CD4-positive, alpha-beta T cell treated with Interferon alpha-2 for 1 hour (primary cell): Measurements from ENCODE around the gene DBH.

Experiments used
- DNase-seq, 2 donors: peaks; one replicate each; pipeline ENCODE4 v3.0.0-alpha.2; 2020 to 2022

DBH gene

DNA sequence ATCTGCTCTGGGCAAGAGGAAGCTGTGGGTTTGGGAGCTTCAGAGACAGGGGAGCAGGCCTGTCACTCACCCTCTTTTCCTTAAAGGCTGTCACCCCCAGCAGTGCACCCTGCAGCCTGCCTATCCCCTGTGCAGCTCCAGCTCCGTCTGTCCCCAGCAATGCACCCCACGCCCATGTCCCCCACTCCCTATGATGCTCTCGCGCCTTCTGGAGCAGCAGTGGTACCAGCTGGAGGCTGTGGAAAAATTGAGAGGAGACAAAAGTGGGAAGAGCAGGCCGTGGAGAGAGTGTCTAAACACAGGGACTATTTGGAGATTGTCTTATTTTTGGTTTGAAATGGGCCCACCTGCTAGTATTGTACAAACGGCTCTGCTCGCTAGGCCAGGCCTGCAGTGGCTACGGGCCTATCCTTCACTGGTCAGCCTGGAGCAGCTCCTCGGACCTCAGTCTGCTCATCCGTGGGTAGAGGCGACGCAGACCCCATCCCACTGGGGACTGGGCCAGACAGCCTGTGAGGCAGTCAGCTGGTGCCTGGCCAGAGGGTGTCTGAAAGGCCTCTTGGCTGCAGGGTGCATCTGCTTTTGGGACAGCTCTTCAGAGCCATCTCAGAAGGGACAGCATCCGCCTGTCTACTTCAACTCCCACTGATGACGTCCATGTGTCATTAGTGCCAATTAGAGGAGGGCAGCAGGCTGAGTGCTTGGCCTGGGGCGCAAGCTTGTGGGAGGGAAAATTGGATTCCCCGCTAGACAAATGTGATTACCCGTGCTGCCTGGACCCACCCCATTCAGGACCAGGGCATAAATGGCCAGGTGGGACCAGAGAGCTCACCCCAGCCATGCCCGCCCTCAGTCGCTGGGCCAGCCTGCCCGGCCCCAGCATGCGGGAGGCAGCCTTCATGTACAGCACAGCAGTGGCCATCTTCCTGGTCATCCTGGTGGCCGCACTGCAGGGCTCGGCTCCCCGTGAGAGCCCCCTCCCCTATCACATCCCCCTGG, at the start of gene DBH:
TSS of gene DBH (plus strand) at position 831 of the 999 bp plus-strand sequence. CDS start at position 840, 9 bp downstream.
- DNase-seq: no peak

DNA sequence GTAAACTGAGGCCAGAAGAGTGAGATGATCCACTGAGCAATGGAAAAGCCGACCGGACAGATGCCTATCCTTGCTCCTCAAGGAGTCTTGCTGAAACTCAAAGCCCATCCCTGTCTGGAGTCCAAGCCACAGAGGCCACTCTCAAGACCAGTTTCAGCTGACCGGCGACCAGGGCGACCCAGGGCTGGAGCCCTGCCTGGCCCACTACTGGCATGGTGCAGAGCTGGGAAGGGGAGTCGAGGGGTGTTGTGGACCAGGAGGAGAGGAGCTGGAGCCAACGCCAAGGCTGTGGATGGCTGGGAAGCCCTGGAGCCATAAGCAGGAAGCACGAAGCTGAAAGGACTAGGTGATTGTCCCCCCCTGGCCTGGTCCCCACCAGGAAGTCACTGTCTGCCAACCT, 49.1 kb upstream of the DBH start:
- DNase-seq: no peak

- no peak for DNase-seq
Measured at GRCh38 chr9:133587466-133587865, 48.7 kb upstream of the DBH start.

- peak in 1 of 2 donors; percentile 44 for DNase-seq
Measured at GRCh38 chr9:133589454-133590227, 46.5 kb upstream of the DBH start.

GRCh38 chr9:133590231-133590855, 45.8 kb upstream of the DBH start:
- no peak for DNase-seq

DNA sequence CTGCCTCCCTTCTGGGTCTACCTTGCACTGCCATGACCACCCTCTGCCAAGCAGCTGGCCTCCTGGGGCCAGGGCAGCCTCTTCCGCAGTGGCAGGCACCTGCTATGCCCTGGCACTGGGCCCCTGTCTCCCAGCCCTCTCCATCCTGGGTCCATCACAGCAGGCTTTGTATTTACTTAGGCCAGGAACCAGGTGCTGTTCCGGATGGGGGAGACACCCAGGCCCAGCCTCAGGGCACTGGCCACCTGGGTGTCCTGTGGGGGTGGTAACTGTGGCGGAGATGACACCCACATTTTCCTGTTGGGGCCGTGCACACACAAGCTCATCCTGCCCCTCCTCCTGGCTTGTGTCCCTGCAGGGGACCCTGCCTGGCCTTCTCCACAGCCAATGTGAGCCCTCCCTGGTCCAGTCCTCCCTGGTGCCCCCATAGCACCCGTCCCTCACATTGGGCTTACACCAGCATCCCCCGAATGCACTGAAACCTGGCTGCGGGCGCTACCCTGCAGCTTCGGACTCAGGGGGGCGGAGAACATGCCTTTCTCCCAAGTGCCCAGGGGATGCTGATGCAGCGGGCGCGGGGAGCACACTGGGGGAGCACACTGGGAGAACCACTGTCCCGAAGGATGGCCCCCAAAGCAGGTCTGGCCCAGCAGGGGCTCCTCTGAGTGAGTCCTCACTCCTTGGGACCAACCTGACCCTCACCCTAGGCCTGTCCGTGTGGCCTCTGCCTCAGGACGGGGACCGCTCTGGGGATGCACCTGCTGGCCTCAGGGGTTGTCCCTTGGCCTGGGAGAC, 44.9 kb upstream of the DBH start:
- DNase-seq: no peak

GRCh38 chr9:133591985-133592384, 44.2 kb upstream of the DBH start:
- DNase-seq: no peak

GRCh38 chr9:133592731-133593409, 43.3 kb upstream of the DBH start:
- DNase-seq: peak in 1 of 2 donors; percentile 8

DNA sequence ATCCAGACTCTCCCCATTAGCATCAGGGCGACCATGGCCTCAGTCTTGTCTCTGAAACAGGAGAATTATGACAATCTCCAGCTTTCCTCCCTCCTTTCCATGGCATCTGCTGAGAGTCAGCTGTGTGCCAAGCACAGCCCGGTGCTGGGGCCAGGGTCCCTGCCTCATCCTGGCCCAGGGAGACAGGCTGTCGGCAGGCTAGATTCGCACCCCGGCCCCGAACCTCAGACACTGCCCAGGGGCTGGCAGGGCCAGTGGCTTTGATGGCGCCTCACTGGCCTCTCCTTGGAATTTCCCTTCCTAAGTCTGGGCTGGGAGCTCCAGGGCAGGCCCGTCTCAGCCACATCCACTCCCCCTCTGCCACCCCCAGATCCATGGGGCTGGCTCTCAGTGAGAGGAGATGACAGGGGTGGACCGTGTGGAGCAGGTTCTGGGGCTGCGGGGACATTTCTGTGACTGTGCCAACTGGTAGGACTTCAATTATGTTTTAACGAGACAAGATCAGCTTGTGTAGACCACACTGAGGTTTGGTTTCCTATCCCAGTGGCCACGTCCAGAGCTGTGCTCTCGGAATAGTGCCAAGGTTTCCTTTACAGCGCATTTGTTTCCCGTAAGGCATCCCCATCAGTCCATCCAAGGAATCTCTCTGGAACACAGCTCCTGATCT, 42.4 kb upstream of the DBH start:
- DNase-seq: no peak

DNA sequence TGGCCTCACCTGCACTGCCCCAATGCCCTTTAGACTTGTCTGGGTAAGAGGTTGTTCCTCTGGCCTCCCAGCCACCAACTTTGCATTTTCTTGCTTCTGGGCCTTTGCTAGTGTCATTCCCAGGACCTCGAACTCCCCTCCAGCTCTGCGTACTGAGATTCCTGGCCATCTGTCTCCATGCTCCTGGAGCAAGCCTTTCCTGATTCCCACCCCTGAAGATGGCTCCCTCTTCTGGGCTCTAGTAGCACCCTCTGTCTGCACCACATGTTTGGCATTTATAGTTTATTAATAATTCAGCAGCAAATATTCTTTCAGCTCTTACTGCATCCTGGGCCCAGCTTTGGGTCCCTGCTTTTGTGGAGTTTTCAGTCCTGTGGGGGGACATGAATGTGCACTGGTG, 41.9 kb upstream of the DBH start:
- no peak for DNase-seq

DNA sequence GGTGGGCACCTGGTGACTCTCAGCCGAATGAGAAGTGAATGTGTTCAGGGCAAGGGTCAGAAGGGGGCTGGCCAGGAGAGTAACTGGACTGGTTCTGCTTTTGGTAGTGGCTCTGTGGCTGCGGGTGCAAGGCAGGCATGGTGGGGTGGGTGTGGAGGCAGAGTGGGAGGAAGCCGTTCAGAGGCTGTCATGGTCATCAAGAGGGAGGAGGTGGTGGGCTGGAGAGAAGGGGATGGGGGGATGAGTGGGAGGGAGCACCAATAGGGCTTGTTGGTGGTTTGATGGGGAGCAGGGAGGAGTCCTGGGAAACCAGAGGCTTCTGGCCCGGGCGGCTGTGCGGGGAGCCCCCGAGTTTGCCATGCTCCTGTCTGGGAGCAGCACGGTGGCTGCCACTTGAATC, 40.3 kb upstream of the DBH start:
- DNase-seq: no peak

DNA sequence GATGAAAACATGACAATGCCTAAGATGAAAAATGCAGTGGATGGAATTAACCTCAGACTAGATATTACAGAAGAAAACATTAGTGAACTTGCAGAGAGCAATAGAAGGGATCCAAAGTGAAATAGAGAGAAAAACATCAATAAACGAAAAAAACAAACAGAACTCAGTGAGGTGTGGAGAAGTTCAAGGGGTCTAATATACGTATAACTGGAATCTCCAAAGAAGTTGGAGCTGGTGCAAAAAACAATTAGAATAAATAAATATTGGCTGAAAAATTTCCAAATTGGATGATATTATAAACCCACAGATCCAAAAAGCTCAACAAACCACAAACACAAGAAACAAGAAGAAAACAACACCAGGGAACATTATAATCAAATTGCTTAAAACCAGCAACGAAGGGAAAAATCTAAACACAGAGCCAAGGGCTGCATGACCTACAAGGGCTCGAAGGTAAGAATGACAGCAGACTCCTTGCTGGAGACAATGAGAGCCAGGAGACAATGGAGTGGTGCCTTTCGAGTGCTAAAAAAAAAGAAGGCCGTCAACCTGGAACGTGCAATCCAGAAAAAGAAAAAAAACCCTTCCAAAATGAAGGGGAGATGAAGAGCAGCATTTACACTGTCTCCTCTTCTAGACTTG, 38.7 kb upstream of the DBH start:
- no peak for DNase-seq

- DNase-seq: no peak
Measured at GRCh38 chr9:133598978-133599377, 37.2 kb upstream of the DBH start.

DNA sequence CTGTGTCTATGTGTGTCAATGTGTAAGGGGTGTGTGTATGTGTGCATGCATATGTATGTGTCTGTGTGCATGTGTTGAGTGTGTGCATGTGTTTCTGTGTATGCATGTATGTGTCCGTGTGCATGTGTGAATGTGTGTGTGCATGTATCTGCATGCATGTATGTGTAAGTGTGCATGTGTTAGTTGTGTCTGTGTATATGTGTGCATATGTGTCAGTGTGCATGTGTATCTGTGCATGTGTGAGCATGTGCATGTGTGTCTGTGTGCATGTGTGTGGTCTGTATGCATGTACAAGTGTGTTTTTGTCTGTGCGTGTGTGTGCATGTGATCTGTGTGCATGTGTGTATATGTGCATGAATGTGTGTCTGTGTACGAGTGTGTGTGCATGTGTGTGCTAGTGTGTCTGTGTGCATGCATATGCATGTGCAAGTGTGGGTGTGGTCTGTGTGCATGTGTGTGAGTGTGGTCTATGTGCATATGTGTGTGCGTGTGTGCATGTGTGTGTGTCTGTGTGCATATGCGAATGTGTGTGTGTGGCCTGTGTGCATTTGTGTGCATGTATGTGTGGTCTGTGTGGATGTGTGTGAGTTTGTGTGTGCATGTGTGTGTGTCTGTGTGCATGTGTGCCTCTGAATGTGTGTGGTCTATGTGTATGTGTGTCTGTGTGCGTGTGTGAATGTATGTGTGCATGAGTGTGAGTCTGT, 36.5 kb upstream of the DBH start:
- no peak for DNase-seq

DNA sequence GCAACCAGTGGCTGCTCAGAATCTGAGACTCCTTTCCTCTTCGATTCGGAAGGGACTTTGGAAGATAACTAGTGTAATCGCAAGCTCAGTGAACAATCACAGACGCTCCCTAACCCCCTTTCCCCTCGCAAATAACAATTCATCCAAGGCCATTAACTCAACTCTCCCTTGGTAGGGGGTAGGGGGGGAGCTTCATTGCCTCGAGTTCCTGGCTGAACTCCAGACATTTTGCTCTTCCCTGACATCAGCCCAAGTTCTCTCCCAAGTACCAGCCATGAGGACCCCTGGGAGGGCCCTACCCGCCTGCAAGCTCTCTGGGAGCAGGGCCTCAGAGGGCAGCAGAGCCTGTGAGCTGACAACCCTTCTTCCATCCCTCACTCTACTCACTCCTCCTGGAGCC, 35.4 kb upstream of the DBH start:
- no peak for DNase-seq

DNA sequence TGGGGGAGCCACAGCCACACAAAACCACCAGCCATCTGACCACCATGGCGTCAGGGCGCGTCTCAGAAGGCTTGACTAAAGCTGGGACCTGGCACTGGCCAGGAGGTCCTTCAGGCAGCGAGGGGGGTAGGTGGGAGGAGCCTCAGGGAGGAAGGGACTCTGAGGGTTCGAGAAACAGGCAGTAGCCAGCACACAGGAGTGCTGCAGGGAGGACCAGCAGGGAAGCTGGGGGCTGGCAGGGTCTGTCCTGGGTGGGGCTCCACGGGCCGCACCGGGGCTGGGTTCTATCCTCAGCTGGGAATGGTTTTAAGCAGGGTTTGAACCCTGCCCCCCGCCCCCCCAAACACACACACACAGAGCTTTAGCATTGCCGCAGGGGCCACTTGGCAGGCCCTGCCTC, 34.4 kb upstream of the DBH start:
- no peak for DNase-seq

- DNase-seq: no peak
Measured at GRCh38 chr9:133602277-133602676, 33.9 kb upstream of the DBH start.

GRCh38 chr9:133603135-133603927, 32.8 kb upstream of the DBH start:
- DNase-seq: no peak

- DNase-seq: peak in 1 of 2 donors; percentile 36
Measured at GRCh38 chr9:133604214-133604613, 31.9 kb upstream of the DBH start.
